ENCODE results near the gene USPL1.

DNA sequence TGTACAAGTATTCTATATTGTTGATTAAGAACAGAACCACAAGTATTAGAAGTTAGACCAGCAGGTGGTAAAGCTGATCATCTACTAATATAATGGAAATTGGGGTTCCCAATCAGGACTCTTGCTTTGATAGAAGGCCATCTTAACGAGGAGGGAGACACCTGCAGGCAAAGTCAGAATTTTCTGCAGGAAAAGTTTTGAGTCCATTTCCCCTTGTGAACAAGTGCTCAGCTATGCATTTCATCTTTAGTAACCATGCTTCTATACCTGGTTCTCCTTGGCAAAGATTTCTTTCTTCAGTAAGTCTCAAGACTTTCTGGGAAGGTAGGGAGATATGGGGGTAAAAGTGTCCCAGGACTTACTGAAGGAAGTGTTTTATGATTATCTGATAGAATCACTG, 36.1 kb upstream of the USPL1 start:
- TF ChIP-seq, protein P1, sequence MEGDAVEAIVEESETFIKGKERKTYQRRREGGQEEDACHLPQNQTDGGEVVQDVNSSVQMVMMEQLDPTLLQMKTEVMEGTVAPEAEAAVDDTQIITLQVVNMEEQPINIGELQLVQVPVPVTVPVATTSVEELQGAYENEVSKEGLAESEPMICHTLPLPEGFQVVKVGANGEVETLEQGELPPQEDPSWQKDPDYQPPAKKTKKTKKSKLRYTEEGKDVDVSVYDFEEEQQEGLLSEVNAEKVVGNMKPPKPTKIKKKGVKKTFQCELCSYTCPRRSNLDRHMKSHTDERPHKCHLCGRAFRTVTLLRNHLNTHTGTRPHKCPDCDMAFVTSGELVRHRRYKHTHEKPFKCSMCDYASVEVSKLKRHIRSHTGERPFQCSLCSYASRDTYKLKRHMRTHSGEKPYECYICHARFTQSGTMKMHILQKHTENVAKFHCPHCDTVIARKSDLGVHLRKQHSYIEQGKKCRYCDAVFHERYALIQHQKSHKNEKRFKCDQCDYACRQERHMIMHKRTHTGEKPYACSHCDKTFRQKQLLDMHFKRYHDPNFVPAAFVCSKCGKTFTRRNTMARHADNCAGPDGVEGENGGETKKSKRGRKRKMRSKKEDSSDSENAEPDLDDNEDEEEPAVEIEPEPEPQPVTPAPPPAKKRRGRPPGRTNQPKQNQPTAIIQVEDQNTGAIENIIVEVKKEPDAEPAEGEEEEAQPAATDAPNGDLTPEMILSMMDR (IDR thresholded peaks at IDR 0.05): peak in 2 of 7 experiments; percentile 21 to 34
- TF ChIP-seq POLR2AphosphoS5 (IDR thresholded peaks at IDR 0.05): no peak
